GM12878 (cell line): Measurements from ENCODE around the gene GRK5. TPM values are rescaled to one million over a fixed set of nuclear protein-coding genes. Genes with fewer than 3 reads are reported as not detected.

ENCODE experiments used
- ATAC-seq: fragments of 200-7000 bp; cut with Tn5 transposase; 3 replicates; pipeline ENCODE4 v1.9.1; 2020; ENCODE audit warnings: mild to moderate bottlenecking, moderate library complexity
- BruUV-seq: library from RNA; stranded (reverse); fragments of 400-500 nt; replicated peaks from 2 replicates; lab custom pipeline; 2021; lab: Mats Ljungman, UMichigan
- CTCF ChIA-PET: fragments of 300-600 bp; sonication (Branson Sonifier 250); formaldehyde crosslinking; extraction: SDS; loops from one replicate; lab custom pipeline; 2021; ENCODE audit warnings: inconsistent platforms; lab: Yijun Ruan, JAX
- POLR2A ChIA-PET: fragments of 350-600 bp; formaldehyde crosslinking; extraction: SDS; loops from one replicate; lab custom pipeline; 2021; ENCODE audit warnings: inconsistent platforms; lab: Charles Lee
- RAD21 ChIA-PET: fragments of 300-600 bp; sonication (Branson Sonifier 250); formaldehyde crosslinking; loops from one replicate; lab custom pipeline; 2023; ENCODE audit warnings: antibody characterized with exemption; ENCODE audit not compliant: unreplicated experiment; lab: Charles Lee
- SMC1A ChIA-PET: fragments of 300-600 bp; sonication (Branson Sonifier 250); formaldehyde crosslinking; loops from one replicate; lab custom pipeline; 2023; ENCODE audit not compliant: unreplicated experiment, uncharacterized antibody; lab: Charles Lee
- DNase-seq: peaks from one replicate; pipeline ENCODE4 v3.0.0-alpha.2; 2011; ENCODE audit warnings: low read depth, low spot score
- FAIRE-seq: peaks from 3 replicates; lab custom pipeline; 2011; peaks lifted over from hg19 to GRCh38; lab: Jason Lieb, UNC
- H2AFZ ChIP-seq: 2 replicates; pipeline ENCODE4 v1.6.0; 2011; ENCODE audit warnings: low read depth, low read length, control low read depth; ENCODE audit not compliant: control insufficient read depth
- H3K27ac ChIP-seq: 2 replicates; pipeline ENCODE4 v1.5.1; 2011; ENCODE audit warnings: control low read depth; ENCODE audit not compliant: control insufficient read depth, insufficient read depth
- H3K27me3 ChIP-seq, 2 experiments: replicated peaks in 1 of 2; 2 replicates each; pipeline versions ENCODE4 v1.6.0 to v1.6.1; 2011; ENCODE audit warnings: low read length in 1 of 2; ENCODE audit not compliant: control insufficient read depth in 2 of 2, insufficient read depth in 2 of 2
- H3K36me3 ChIP-seq, 2 experiments: 2 replicates each; pipeline ENCODE4 v1.5.1; 2011; ENCODE audit warnings: low read length in 1 of 2; ENCODE audit not compliant: control insufficient read depth in 2 of 2, insufficient read depth in 2 of 2
- H3K4me1 ChIP-seq: 2 replicates; pipeline ENCODE4 v1.6.1; 2011; ENCODE audit warnings: mild to moderate bottlenecking, low read length, moderate library complexity, mixed read lengths; ENCODE audit not compliant: control insufficient read depth, insufficient read depth
- H3K4me2 ChIP-seq: 2 replicates; pipeline ENCODE4 v1.6.0; 2011; ENCODE audit warnings: control low read depth; ENCODE audit not compliant: control insufficient read depth, insufficient read depth
- H3K4me3 ChIP-seq: fragments of 200-600 bp; sonication (generic); 2 replicates; pipeline ENCODE4 v1.5.1; 2016
- H3K79me2 ChIP-seq: 2 replicates; pipeline ENCODE4 v1.6.0; 2011; ENCODE audit warnings: low read length; ENCODE audit not compliant: control insufficient read depth, insufficient read depth
- H3K9ac ChIP-seq: 2 replicates; pipeline ENCODE4 v1.8.0; 2011; ENCODE audit warnings: low read length, control low read depth, mixed read lengths; ENCODE audit not compliant: control insufficient read depth, insufficient read depth
- H3K9me3 ChIP-seq: replicated peaks from 3 replicates; pipeline ENCODE4 v1.5.1; 2011; ENCODE audit warnings: mild to moderate bottlenecking, low read length; ENCODE audit not compliant: control insufficient read depth, insufficient read depth
- H4K20me1 ChIP-seq: 2 replicates; pipeline ENCODE4 v1.6.0; 2011; ENCODE audit not compliant: control insufficient read depth, insufficient read depth
- BRCA1 ChIP-seq: IDR thresholded peaks from 2 replicates; pipeline ENCODE4 v1.6.1; 2011; ENCODE audit warnings: low read depth, low read length, improper control_type of control experiment
- CHD2 ChIP-seq: IDR thresholded peaks from 2 replicates; pipeline ENCODE4 v1.6.1; 2011; ENCODE audit warnings: low read depth, low read length, improper control_type of control experiment, borderline replicate concordance
- EED ChIP-seq: sonication (generic); IDR thresholded peaks from 2 replicates; pipeline ENCODE4 v1.6.1; 2016; ENCODE audit warnings: antibody characterized with exemption, low read depth
- FOS ChIP-seq: IDR thresholded peaks from 3 replicates; pipeline ENCODE4 v1.6.1; 2011; ENCODE audit warnings: borderline replicate concordance; ENCODE audit not compliant: insufficient read length; ENCODE audit errors: extremely low read depth
- GABPA ChIP-seq: IDR thresholded peaks from 2 replicates; pipeline ENCODE4 v1.6.1; 2014; ENCODE audit warnings: antibody characterized with exemption, low read depth, mild to moderate bottlenecking, inconsistent platforms
- HDAC6 ChIP-seq: fragments of 200-600 bp; sonication (generic); IDR thresholded peaks from one replicate; pipeline ENCODE4 v1.8.0; 2017; ENCODE audit warnings: antibody characterized with exemption; ENCODE audit not compliant: unreplicated experiment
- IKZF2 ChIP-seq, 2 experiments: fragments of 450-650 bp; IDR thresholded peaks; 2 replicates each; pipeline ENCODE4 v1.6.1; 2017; ENCODE audit warnings: mild to moderate bottlenecking in 2 of 2, moderate library complexity in 2 of 2
- IRF5 ChIP-seq: fragments of 450-650 bp; IDR thresholded peaks from 2 replicates; pipeline ENCODE4 v1.6.1; 2017; ENCODE audit warnings: borderline replicate concordance
- MTA2 ChIP-seq: fragments of 450-650 bp; IDR thresholded peaks from 2 replicates; pipeline ENCODE4 v1.6.1; 2016; ENCODE audit warnings: low read depth, mild to moderate bottlenecking, moderate library complexity
- MTA3 ChIP-seq: IDR thresholded peaks from 2 replicates; pipeline ENCODE4 v1.6.1; 2012; ENCODE audit warnings: low read length, inconsistent platforms, borderline replicate concordance
- MYC ChIP-seq: IDR thresholded peaks from 2 replicates; pipeline ENCODE4 v1.6.1; 2011; ENCODE audit warnings: mild to moderate bottlenecking, low read length, moderate library complexity, inconsistent platforms; ENCODE audit not compliant: insufficient read depth, insufficient replicate concordance, insufficient read length, severe bottlenecking
- NR2C1 ChIP-seq: fragments of 450-650 bp; IDR thresholded peaks from 2 replicates; pipeline ENCODE4 v1.6.1; 2017; ENCODE audit warnings: antibody characterized with exemption, mild to moderate bottlenecking, moderate library complexity
- POLR2AphosphoS5 ChIP-seq: IDR thresholded peaks from 2 replicates; pipeline ENCODE4 v1.6.1; 2011; ENCODE audit warnings: mild to moderate bottlenecking, low read length, inconsistent platforms
- POU2F2 ChIP-seq: IDR thresholded peaks from 3 replicates; pipeline ENCODE4 v1.6.1; 2011; ENCODE audit warnings: low read depth, mild to moderate bottlenecking, low read length, borderline replicate concordance
- RB1 ChIP-seq: fragments of 450-650 bp; formaldehyde crosslinking; IDR thresholded peaks from 2 replicates; pipeline ENCODE4 v1.6.1; 2017; ENCODE audit warnings: mild to moderate bottlenecking, borderline replicate concordance
- SMC3 ChIP-seq: IDR thresholded peaks from 2 replicates; pipeline ENCODE4 v1.6.1; 2011; ENCODE audit warnings: low read length, improper control_type of control experiment, borderline replicate concordance
- SPI1 ChIP-seq: IDR thresholded peaks from 2 replicates; pipeline ENCODE4 v1.6.1; 2011; ENCODE audit warnings: low read depth, mild to moderate bottlenecking, low read length, moderate library complexity, borderline replicate concordance; ENCODE audit not compliant: insufficient read depth
- SRF ChIP-seq, 2 experiments: IDR thresholded peaks; 2 replicates each; pipeline ENCODE4 v1.6.1; 2011; ENCODE audit warnings: low read depth in 2 of 2, low read length in 2 of 2, mild to moderate bottlenecking in 1 of 2, moderate library complexity in 1 of 2
- TAF1 ChIP-seq: IDR thresholded peaks from 2 replicates; pipeline ENCODE4 v1.6.1; 2011; ENCODE audit warnings: mild to moderate bottlenecking, low read depth, low read length, borderline replicate concordance
- YY1 ChIP-seq: IDR thresholded peaks from 2 replicates; pipeline ENCODE4 v1.6.1; 2011; ENCODE audit warnings: low read depth, mild to moderate bottlenecking, low read length
- ZBTB33 ChIP-seq: fragments of 450-650 bp; IDR thresholded peaks from 2 replicates; pipeline ENCODE4 v1.6.1; 2017; ENCODE audit warnings: mild to moderate bottlenecking
- ZNF24 ChIP-seq: fragments of 450-650 bp; IDR thresholded peaks from 2 replicates; pipeline ENCODE4 v1.6.1; 2017; ENCODE audit warnings: antibody characterized with exemption, mild to moderate bottlenecking
- WGBS: methylation state at CpG from one replicate; pipeline ENCODE4 v1.1.6; 2016; ENCODE audit warnings: low lambda C conversion rate; ENCODE audit not compliant: insufficient replicate concordance, insufficient coverage; ENCODE audit errors: missing lambda C conversion rate; 5-methylcytosine and 5-hydroxymethylcytosine counted together
- in situ Hi-C: fragments of 300-500 bp; cut with MboI; formaldehyde crosslinking; loops from 9 replicates; pipeline ENCODE4 v1.14.3; 2018; ENCODE audit warnings: mixed read lengths
- intact Hi-C: fragments of 100-400 bp; cut with micrococcal nuclease; formaldehyde crosslinking; loops from one replicate; pipeline ENCODE4 v1.14.2; 2022; ENCODE audit not compliant: unreplicated experiment
- polyA plus RNA-seq, 11 experiments: library from polyadenylated mRNA; depleted of rRNA in 4 of 11; unstranded in 6 of 11; stranded (reverse) in 5 of 11; fragments of >200 nt; fragmentation: Nextera tagmentation in 4 of 11; fragmentation: Illumina TruSeq in 1 of 11; extraction: Ambion mirVana in 4 of 11; extraction: Trizol in 1 of 11; gene quantifications; 1 replicate in 1 of 11; 2 replicates in 10 of 11; pipeline versions ENCODE4 v1.2.1 to v1.2.3, GENCODE V29; 2011 to 2016; ENCODE audit warnings: inconsistent platforms in 2 of 11, missing spikeins in 2 of 11, low read depth in 1 of 11
- total RNA-seq, 4 experiments: library from RNA; depleted of rRNA in 3 of 4; stranded (reverse); fragments of >200 nt in 3 of 4; fragmentation: Illumina TruSeq in 1 of 4; extraction: Trizol in 1 of 4; gene quantifications; 2 replicates each; pipeline versions ENCODE4 v1.2.1 to v1.2.3, GENCODE V29; 2013 to 2021
- TF ChIP-seq, protein P1 (sequence below): IDR thresholded peaks from 2 replicates; pipeline ENCODE4 v1.6.1; 2012; ENCODE audit warnings: low read depth, low read length, improper control_type of control experiment

Gene GRK5
- total and polyA plus RNA-seq, 10 of the 15 experiments (the other 5 are each of a cell fraction or from before 2014, with no cell fraction given), result 0.11 to 22.1 (median 10.0) TPM

DNA sequence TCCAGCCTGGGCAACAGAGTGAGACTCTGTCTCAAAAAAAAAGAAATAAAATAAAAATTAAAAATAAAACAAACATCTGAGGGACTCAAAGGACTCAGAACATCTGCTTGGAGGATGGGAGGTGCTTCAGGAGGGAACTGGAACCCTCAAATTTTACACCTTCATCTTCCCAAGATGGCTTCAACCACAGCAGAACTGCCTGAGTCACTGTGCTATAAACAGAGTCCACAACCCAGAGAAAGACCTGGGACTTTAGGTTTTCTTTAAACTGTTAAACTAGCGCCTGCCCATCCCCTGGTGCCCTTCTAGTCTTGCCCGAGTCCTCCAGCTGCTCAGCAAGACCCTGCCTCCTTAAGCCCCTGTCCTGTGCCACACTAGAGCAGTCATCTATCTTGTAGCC lies 294.3 kb downstream of the GRK5 start:
- ChIA-PET CTCF (interaction anchor here (0.6 to 2.5 kb wide), 4 partner anchors 12 to 29 kb away, joined by 3 to 19 read pairs (median 4); no protein-coding TSS in a partner anchor), RAD21 (interaction anchor here (0.8 to 2.0 kb wide), 2 partner anchors 37 to 39 kb away, joined by 3 to 4 read pairs; no protein-coding TSS in a partner anchor), POLR2A (interaction anchor here (1.2 to 1.3 kb wide), 2 partner anchors 15 to 41 kb away, joined by 4 read pairs; partner anchors contain the start of gene RGS10), SMC1A (interaction anchor here (1.0 to 3.8 kb wide), 3 partner anchors 12 to 39 kb away, joined by 3 to 19 read pairs (median 12); no protein-coding TSS in a partner anchor)
- Histone ChIP-seq H3K4me2 (peak overlapping the region; percentile 26; the same call in 1 of the 2 replicates), H3K4me3 (no peak overlapping the region), H3K79me2 (no peaks in the 10 kb centered on the region), H3K36me3 (peaks cover 6 to 10% of the 10 kb centered on the region in 2 experiments; a peak in 3 of 4 replicates), H4K20me1 (no peaks in the 10 kb centered on the region), H3K9ac (no peak overlapping the region; the same call in 1 of the 2 replicates), H3K9me3 (no peaks in the 10 kb centered on the region), H3K27me3 (no peaks in the 10 kb centered on the region), H3K4me1 (peaks cover 24% of the 10 kb centered on the region), H3K27ac (peak overlapping the region; percentile 55), H2AFZ (peak overlapping the region; percentile 3; the same call in 1 of the 2 replicates)
- ATAC-seq (peak; percentile 66), FAIRE-seq (no peak), DNase-seq (no peak)
- in situ Hi-C loops (no loop called here), intact Hi-C loops (no loop called here)
- no TSS peak for BruUV-seq
- 94% methylated on average over 2 of the region's 2 CpGs for WGBS
- TF ChIP-seq SRF (IDR thresholded peaks at IDR 0.05; ENCODE audit: low read depth in 2 of 2, low read length in 2 of 2) (no peak), SPI1 (peak; percentile 76; the same call in 1 of the 2 replicates), POLR2AphosphoS5 (no peak), MTA3 (no peak), HDAC6 (no peak), MYC (no peak), MTA2 (no peak), SMC3 (no peak), EED (no peak), FOS (no peak), TAF1 (no peak), CHD2 (no peak), GABPA (no peak), IRF5 (no peak), YY1 (0 out of 2 replicates have a peak, but pooled peaks have one; percentile 8), POU2F2 (no peak), IKZF2 (IDR thresholded peaks at IDR 0.05) (no peak), ZBTB33 (no peak), NR2C1 (no peak), ZNF24 (no peak), BRCA1 (no peak), RB1 (no peak)
- TF ChIP-seq, protein P1, sequence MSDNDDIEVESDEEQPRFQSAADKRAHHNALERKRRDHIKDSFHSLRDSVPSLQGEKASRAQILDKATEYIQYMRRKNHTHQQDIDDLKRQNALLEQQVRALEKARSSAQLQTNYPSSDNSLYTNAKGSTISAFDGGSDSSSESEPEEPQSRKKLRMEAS, result no peak
